ENCODE results near the gene EOMES. TPM values are rescaled to one million over a fixed set of nuclear protein-coding genes. Genes with fewer than 3 reads are reported as not detected.

Gene EOMES
- total RNA-seq, 2 donors from 2014 or later, result 0.20 TPM; not detected in 1

- no peaks in the 10 kb centered on the region for H3K4me1 ChIP-seq
- no peaks in the 10 kb centered on the region for H3K9me3 ChIP-seq
- intact Hi-C loops (cut with DNase I), result no loop called here
- no peak for DNase-seq
- H3K9ac ChIP-seq (ENCODE audit: low read depth in 2 of 2, low read length in 2 of 2), result no peak overlapping the region
- no peaks in the 10 kb centered on the region for H3K36me3 ChIP-seq
- no peak overlapping the region for H3K27ac ChIP-seq
- no peak for TF ChIP-seq CTCF (IDR thresholded peaks at IDR 0.05)
- H3K4me3 ChIP-seq, result no peak overlapping the region
- no peaks in the 10 kb centered on the region for H3K27me3 ChIP-seq
These were observed 51.0 kb downstream of the EOMES start for GRCh38 chr3:27671101-27671500.

GRCh38 chr3:27670619-27671018 lies 51.5 kb downstream of the EOMES start:
- Histone ChIP-seq H3K27me3 (no peaks in the 10 kb centered on the region), H3K27ac (no peak overlapping the region), H3K9me3 (no peaks in the 10 kb centered on the region), H3K9ac (ENCODE audit: low read depth in 2 of 2, low read length in 2 of 2) (no peak overlapping the region), H3K36me3 (no peaks in the 10 kb centered on the region), H3K4me3 (no peak overlapping the region), H3K4me1 (no peaks in the 10 kb centered on the region)
- intact Hi-C loops (cut with DNase I), result no loop called here
- DNase-seq, result no peak
- no peak for TF ChIP-seq CTCF (IDR thresholded peaks at IDR 0.05)

GRCh38 chr3:27669591-27669990 lies 52.5 kb downstream of the EOMES start:
- no peak overlapping the region for H3K4me3 ChIP-seq
- no peaks in the 10 kb centered on the region for H3K27me3 ChIP-seq
- H3K4me1 ChIP-seq, result no peaks in the 10 kb centered on the region
- no peaks in the 10 kb centered on the region for H3K36me3 ChIP-seq
- TF ChIP-seq CTCF (IDR thresholded peaks at IDR 0.05), result no peak
- intact Hi-C loops (cut with DNase I), result no loop called here
- no peak overlapping the region for H3K9ac ChIP-seq (ENCODE audit: low read depth in 2 of 2, low read length in 2 of 2)
- DNase-seq, result no peak
- H3K9me3 ChIP-seq, result no peaks in the 10 kb centered on the region
- H3K27ac ChIP-seq, result no peak overlapping the region

GRCh38 chr3:27667751-27668150 lies 54.4 kb downstream of the EOMES start:
- H3K27me3 ChIP-seq, result no peaks in the 10 kb centered on the region
- H3K36me3 ChIP-seq, result no peaks in the 10 kb centered on the region
- no peak for DNase-seq
- no peak overlapping the region for H3K27ac ChIP-seq
- no peak for TF ChIP-seq CTCF (IDR thresholded peaks at IDR 0.05)
- H3K4me1 ChIP-seq, result no peaks in the 10 kb centered on the region
- no peak overlapping the region for H3K4me3 ChIP-seq
- no peaks in the 10 kb centered on the region for H3K9me3 ChIP-seq
- no peak overlapping the region for H3K9ac ChIP-seq (ENCODE audit: low read depth in 2 of 2, low read length in 2 of 2)
- intact Hi-C loops (cut with DNase I), result no loop called here

- peak; percentile 32 for DNase-seq
These were observed 55.4 kb downstream of the EOMES start for GRCh38 chr3:27666708-27667107.

More at GRCh38 chr3:27666708-27667107, 55.4 kb downstream of the EOMES start:
- no peak overlapping the region for H3K27ac ChIP-seq
- no peak overlapping the region for H3K4me3 ChIP-seq
- H3K4me1 ChIP-seq, result no peaks in the 10 kb centered on the region
- H3K27me3 ChIP-seq, result no peaks in the 10 kb centered on the region
- H3K36me3 ChIP-seq, result no peaks in the 10 kb centered on the region
- intact Hi-C loops (cut with DNase I), result no loop called here
- no peak overlapping the region for H3K9ac ChIP-seq (ENCODE audit: low read depth in 2 of 2, low read length in 2 of 2)
- no peak for TF ChIP-seq CTCF (IDR thresholded peaks at IDR 0.05)
- H3K9me3 ChIP-seq, result no peaks in the 10 kb centered on the region

All from colonic mucosa (tissue), 4 donors.